Endothelial cell of umbilical vein (primary cell): Measurements from ENCODE around the gene PCNX1. TPM values are rescaled to one million over a fixed set of nuclear protein-coding genes. Genes with fewer than 3 reads are reported as not detected.

Experiments used
- BruUV-seq: library from RNA; stranded (reverse); fragments of 400-500 nt; replicated peaks from 2 replicates; lab custom pipeline; 2021; lab: Mats Ljungman, UMichigan
- CTCF ChIA-PET: fragments of 300-600, 350-600 bp; sonication (Branson Sonifier 250); formaldehyde crosslinking; loops from one replicate; lab custom pipeline; 2021; ENCODE audit warnings: antibody characterized with exemption, inconsistent platforms; lab: Charles Lee
- POLR2A ChIA-PET: fragments of 300-600, 350-600 bp; sonication (Branson Sonifier 250); formaldehyde crosslinking; loops from one replicate; lab custom pipeline; 2021; ENCODE audit warnings: antibody characterized with exemption, inconsistent platforms; lab: Charles Lee
- DNase-seq: peaks from one replicate; pipeline ENCODE4 v3.0.0-alpha.2; 2011; ENCODE audit warnings: low read depth, low spot score
- FAIRE-seq: peaks from 2 replicates; lab custom pipeline; 2011; peaks lifted over from hg19 to GRCh38; lab: Jason Lieb, UNC
- H2AFZ ChIP-seq: 2 replicates; pipeline ENCODE4 v1.6.0; 2012; ENCODE audit warnings: low read depth, low read length, control low read depth, inconsistent platforms
- H3K27ac ChIP-seq: 2 replicates; pipeline ENCODE4 v1.5.1; 2011; ENCODE audit warnings: low read depth, mild to moderate bottlenecking, control low read depth, low read length, moderate library complexity; ENCODE audit not compliant: insufficient read depth
- H3K27me3 ChIP-seq, 2 experiments: 2 replicates each; pipeline versions ENCODE4 v1.6.0 to v1.6.1; 2011; ENCODE audit warnings: low read length in 2 of 2, mixed read lengths in 1 of 2; ENCODE audit not compliant: control insufficient read depth in 2 of 2, insufficient read depth in 2 of 2
- H3K36me3 ChIP-seq, 2 experiments: 2 replicates in 1 of 2; 3 replicates in 1 of 2; pipeline ENCODE4 v1.5.1; 2011; ENCODE audit warnings: low read length in 2 of 2, mild to moderate bottlenecking in 1 of 2, moderate library complexity in 1 of 2; ENCODE audit not compliant: control insufficient read depth in 2 of 2, insufficient read depth in 2 of 2; ENCODE audit errors: extremely low read depth in 1 of 2
- H3K4me1 ChIP-seq: 3 replicates; pipeline ENCODE4 v1.5.1; 2011; ENCODE audit warnings: mild to moderate bottlenecking, low read length; ENCODE audit not compliant: control insufficient read depth, insufficient read depth; ENCODE audit errors: extremely low read depth
- H3K4me2 ChIP-seq: 2 replicates; pipeline ENCODE4 v1.6.1; 2011; ENCODE audit warnings: low read length, control low read depth, mixed read lengths; ENCODE audit not compliant: insufficient read depth
- H3K4me3 ChIP-seq, 3 experiments: fragments of 200-600 bp in 1 of 3; sonication (generic), shearing (Covaris generic) in 1 of 3; replicated peaks in 1 of 3; 2 replicates each; pipeline ENCODE4 v1.5.1; 2011 to 2016; ENCODE audit warnings: control low read depth in 3 of 3, low read length in 3 of 3, mild to moderate bottlenecking in 2 of 3, inconsistent platforms in 1 of 3, low read depth in 1 of 3, moderate library complexity in 1 of 3; ENCODE audit not compliant: insufficient read depth in 1 of 3
- H3K79me2 ChIP-seq: 2 replicates; pipeline ENCODE4 v1.6.0; 2012; ENCODE audit warnings: low read length, inconsistent platforms; ENCODE audit not compliant: control insufficient read depth, insufficient read depth
- H3K9ac ChIP-seq: replicated peaks from 2 replicates; pipeline ENCODE3; 2011; ENCODE audit warnings: low read length, control low read depth; ENCODE audit not compliant: insufficient read depth; ENCODE audit errors: extremely low read depth
- H3K9me1 ChIP-seq: replicated peaks from 3 replicates; pipeline ENCODE4 v1.6.0; 2011; ENCODE audit warnings: mild to moderate bottlenecking, low read length; ENCODE audit not compliant: control insufficient read depth, insufficient read depth; ENCODE audit errors: extremely low read depth
- H3K9me3 ChIP-seq: replicated peaks from 2 replicates; pipeline ENCODE4 v1.5.1; 2012; ENCODE audit warnings: low read length, inconsistent platforms; ENCODE audit not compliant: control insufficient read depth, insufficient read depth
- H4K20me1 ChIP-seq: replicated peaks from 2 replicates; pipeline ENCODE3; 2011; ENCODE audit warnings: mild to moderate bottlenecking, low read length; ENCODE audit not compliant: control insufficient read depth, insufficient read depth; ENCODE audit errors: extremely low read depth
- CTCF ChIP-seq, 2 donors: IDR thresholded peaks; 1 replicate in 1 of 2; 2 replicates in 1 of 2; pipeline ENCODE4 v1.5.1; 2011; ENCODE audit warnings: low read length in 2 of 2, mild to moderate bottlenecking in 2 of 2, moderate library complexity in 2 of 2, control low read depth in 1 of 2, inconsistent platforms in 1 of 2, low read depth in 1 of 2; ENCODE audit not compliant: insufficient read depth in 1 of 2; ENCODE audit errors: extremely low read depth in 1 of 2
- EZH2 ChIP-seq: IDR thresholded peaks from 2 replicates; pipeline ENCODE4 v1.6.1; 2012; ENCODE audit warnings: borderline replicate concordance, low read depth, mild to moderate bottlenecking, moderate library complexity, low read length, inconsistent platforms; ENCODE audit not compliant: severe bottlenecking
- FOS ChIP-seq: IDR thresholded peaks from 2 replicates; pipeline ENCODE4 v1.6.1; 2011; ENCODE audit warnings: mild to moderate bottlenecking, low read length, moderate library complexity, borderline replicate concordance; ENCODE audit not compliant: insufficient read depth
- GATA2 ChIP-seq: IDR thresholded peaks from 2 replicates; pipeline ENCODE4 v1.7.0; 2011; ENCODE audit warnings: low read depth, mild to moderate bottlenecking, moderate library complexity, mixed read lengths, low read length; ENCODE audit not compliant: insufficient read length, insufficient read depth
- JUN ChIP-seq: IDR thresholded peaks from 2 replicates; pipeline ENCODE4 v1.6.1; 2011; ENCODE audit warnings: borderline replicate concordance, low read depth; ENCODE audit not compliant: insufficient read length, insufficient read depth
- MAX ChIP-seq: IDR thresholded peaks from 2 replicates; pipeline ENCODE4 v1.6.1; 2011; ENCODE audit not compliant: insufficient read depth, insufficient read length
- MYC ChIP-seq: IDR thresholded peaks from one replicate; pipeline ENCODE4 v1.6.1; 2011; ENCODE audit warnings: mild to moderate bottlenecking, low read depth, low read length
- POLR2A ChIP-seq: IDR thresholded peaks from 2 replicates; pipeline ENCODE4 v1.6.1; 2012; ENCODE audit warnings: low read depth, mild to moderate bottlenecking, control low read depth, low read length
- POLR2AphosphoS5 ChIP-seq: IDR thresholded peaks from 2 replicates; pipeline ENCODE4 v1.6.1; 2012; ENCODE audit warnings: low read depth, mild to moderate bottlenecking, control low read depth, low read length, moderate library complexity; ENCODE audit not compliant: insufficient read depth
- dilution Hi-C: fragments of 300-500 bp; cut with MboI; formaldehyde crosslinking; loops from one replicate; pipeline ENCODE4 v1.15.0; 2019; ENCODE audit warnings: low sequenced_read_pairs; ENCODE audit not compliant: extremely low pct_ligation_motif_present
- intact Hi-C: fragments of 100-400 bp; cut with micrococcal nuclease; formaldehyde crosslinking; loops from one replicate; pipeline ENCODE4 v1.10.0; 2022
- polyA plus RNA-seq, 4 experiments: library from polyadenylated mRNA; depleted of rRNA in 3 of 4; stranded (reverse) in 3 of 4; unstranded in 1 of 4; fragments of >200 nt; gene quantifications; 2 replicates each; pipeline versions ENCODE4 v1.2.1 to v1.2.3, GENCODE V29; 2011 to 2012; ENCODE audit warnings: missing spikeins in 1 of 4
- total RNA-seq: library from RNA; stranded (reverse); gene quantifications from 2 replicates; pipeline ENCODE4 v1.2.3, GENCODE V29; 2021

Gene PCNX1
- total and polyA plus RNA-seq, 2 donors (not counting 3 experiments of a cell fraction or from before 2014, with no cell fraction given), result 21.4 to 40.5 TPM

GRCh38 chr14:70905301-70905700 is 2.0 kb upstream of the PCNX1 start:
- H2AFZ ChIP-seq, result peak overlapping the region; percentile 71
- H3K27me3 ChIP-seq, result no peaks in the 10 kb centered on the region
- H3K27ac ChIP-seq, result peak overlapping the region; percentile 13
- H3K4me2 ChIP-seq, result peak overlapping the region; percentile 54
- H3K9me3 ChIP-seq, result no peaks in the 10 kb centered on the region
- dilution Hi-C loops, result no loop called here
- BruUV-seq, result no TSS peak
- H4K20me1 ChIP-seq, result peaks cover 1% of the 10 kb centered on the region
- no peaks in the 10 kb centered on the region for H3K9me1 ChIP-seq
- ChIA-PET CTCF (interaction anchor here (0.7 to 4.2 kb wide), 17 partner anchors 9 to 848 kb away, joined by 3 to 99 read pairs (median 5); no protein-coding TSS in a partner anchor), POLR2A (interaction anchor here (0.5 kb wide), 1 partner anchor 729 kb away, joined by 4 read pairs; no protein-coding TSS in a partner anchor)
- intact Hi-C loops, result no loop called here
- peaks cover 23% of the 10 kb centered on the region for H3K79me2 ChIP-seq
- no peak overlapping the region for H3K9ac ChIP-seq
- TF ChIP-seq MAX (no peak), FOS (no peak), POLR2AphosphoS5 (no peak), EZH2 (no peak), JUN (no peak), GATA2 (no peak), CTCF (IDR thresholded peaks at IDR 0.05; ENCODE audit: extremely low read depth in 1 of 2, insufficient read depth in 1 of 2, low read depth in 1 of 2, low read length in 2 of 2) (no peak), MYC (no peak), POLR2A (no peak)
- H3K4me1 ChIP-seq, result peaks cover 28% of the 10 kb centered on the region
- peak; percentile 89 for DNase-seq
- peak; percentile 65 for FAIRE-seq
- H3K4me3 ChIP-seq, result peak overlapping the region in 1 of 3 experiments; percentile 10
- no peaks in the 10 kb centered on the region for H3K36me3 ChIP-seq
